ENCODE measurements around the gene ZNF76.

DNA sequence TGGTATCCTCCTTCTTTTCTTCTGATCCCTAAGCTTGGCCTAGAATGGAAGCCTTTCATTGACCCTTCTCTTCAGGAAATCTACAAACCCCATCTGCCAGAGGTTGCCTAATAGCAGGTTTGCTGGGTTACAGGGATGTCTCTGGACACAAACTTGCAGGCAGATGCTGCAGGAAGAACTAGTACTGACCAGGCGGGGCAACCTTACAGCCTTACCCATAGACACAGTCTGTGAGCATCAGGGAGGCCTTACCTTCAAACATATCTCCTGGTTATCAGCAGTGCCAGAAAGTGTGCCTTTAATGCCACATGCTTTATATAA, 43.2 kb upstream of the ZNF76 start:
- no peak for TF ChIP-seq RAD21 (IDR thresholded peaks at IDR 0.05; ENCODE audit: low read depth)
- TF ChIP-seq, protein P1, sequence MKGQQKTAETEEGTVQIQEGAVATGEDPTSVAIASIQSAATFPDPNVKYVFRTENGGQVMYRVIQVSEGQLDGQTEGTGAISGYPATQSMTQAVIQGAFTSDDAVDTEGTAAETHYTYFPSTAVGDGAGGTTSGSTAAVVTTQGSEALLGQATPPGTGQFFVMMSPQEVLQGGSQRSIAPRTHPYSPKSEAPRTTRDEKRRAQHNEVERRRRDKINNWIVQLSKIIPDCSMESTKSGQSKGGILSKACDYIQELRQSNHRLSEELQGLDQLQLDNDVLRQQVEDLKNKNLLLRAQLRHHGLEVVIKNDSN (IDR thresholded peaks at IDR 0.05): no peak
